Trophoblast cell (in vitro differentiated cells and primary cell): ENCODE results near the gene POTEF.
"Not testable (repeated sequence)": the region's sequence is repeated elsewhere in the genome, so short reads cannot be mapped to it uniquely, and the experiment has no call there.

Experiments
- DNase-seq, 2 donors: peaks; one replicate each; pipeline ENCODE4 v3.0.0-alpha.2; 2016
- H2AFZ ChIP-seq: 2 replicates; pipeline ENCODE4 v1.6.1; 2013; ENCODE audit warnings: low read length, moderate library complexity, mild to moderate bottlenecking; ENCODE audit not compliant: insufficient read depth, poor library complexity
- H2AK5ac ChIP-seq: 2 replicates; pipeline ENCODE4 v1.6.1; 2013; ENCODE audit warnings: mild to moderate bottlenecking, low read length
- H2BK120ac ChIP-seq: 2 replicates; pipeline ENCODE4 v1.6.1; 2013; ENCODE audit warnings: low read length, mild to moderate bottlenecking, moderate library complexity; ENCODE audit not compliant: insufficient read depth, poor library complexity
- H2BK12ac ChIP-seq: 2 replicates; pipeline ENCODE4 v1.6.1; 2013; ENCODE audit warnings: mild to moderate bottlenecking, low read length, moderate library complexity
- H2BK5ac ChIP-seq: 2 replicates; pipeline ENCODE4 v1.6.1; 2013; ENCODE audit warnings: low read length, low read depth, moderate library complexity, mild to moderate bottlenecking; ENCODE audit not compliant: poor library complexity
- H3K14ac ChIP-seq: 2 replicates; pipeline ENCODE4 v1.6.1; 2013; ENCODE audit warnings: mild to moderate bottlenecking, low read length
- H3K18ac ChIP-seq: 2 replicates; pipeline ENCODE4 v1.6.1; 2013; ENCODE audit warnings: mild to moderate bottlenecking, low read length
- H3K23ac ChIP-seq: 2 replicates; pipeline ENCODE4 v1.6.1; 2013; ENCODE audit warnings: low read length
- H3K27ac ChIP-seq: 2 replicates; pipeline ENCODE4 v1.5.1; 2013; ENCODE audit warnings: low read depth, mild to moderate bottlenecking, inconsistent platforms, low read length, moderate library complexity
- H3K27me3 ChIP-seq: 2 replicates; pipeline ENCODE4 v1.6.1; 2013; ENCODE audit warnings: inconsistent platforms, mild to moderate bottlenecking, low read length, moderate library complexity; ENCODE audit not compliant: insufficient read depth
- H3K36me3 ChIP-seq, 2 experiments: 1 replicate in 1 of 2; 2 replicates in 1 of 2; pipeline ENCODE4 v1.6.1; 2013; ENCODE audit warnings: low read length in 2 of 2, mild to moderate bottlenecking in 2 of 2, moderate library complexity in 1 of 2; ENCODE audit not compliant: insufficient read depth in 2 of 2, control insufficient read depth in 1 of 2
- H3K4ac ChIP-seq: 2 replicates; pipeline ENCODE4 v1.6.1; 2013; ENCODE audit warnings: low read depth, mild to moderate bottlenecking, low read length, moderate library complexity
- H3K4me1 ChIP-seq, 2 experiments: 1 replicate in 1 of 2; 2 replicates in 1 of 2; pipeline ENCODE4 v1.6.1; 2013; ENCODE audit warnings: low read length in 2 of 2, mild to moderate bottlenecking in 2 of 2, moderate library complexity in 1 of 2; ENCODE audit not compliant: insufficient read depth in 2 of 2, control insufficient read depth in 1 of 2
- H3K4me2 ChIP-seq: 2 replicates; pipeline ENCODE4 v1.6.1; 2013; ENCODE audit warnings: inconsistent platforms, mild to moderate bottlenecking, low read length, moderate library complexity
- H3K4me3 ChIP-seq: 2 replicates; pipeline ENCODE4 v1.5.1; 2013; ENCODE audit warnings: mild to moderate bottlenecking, low read depth, low read length, inconsistent platforms
- H3K79me1 ChIP-seq: one replicate; pipeline ENCODE4 v1.6.1; 2013; ENCODE audit warnings: low read length
- H3K79me2 ChIP-seq: 2 replicates; pipeline ENCODE4 v1.6.1; 2013; ENCODE audit warnings: low read length, mild to moderate bottlenecking; ENCODE audit not compliant: control insufficient read depth, insufficient read depth, poor library complexity
- H3K9ac ChIP-seq: 2 replicates; pipeline ENCODE4 v1.6.1; 2013; ENCODE audit warnings: mild to moderate bottlenecking, low read length
- H3K9me3 ChIP-seq: 2 replicates; pipeline ENCODE4 v1.6.1; 2013; ENCODE audit warnings: low read depth, mild to moderate bottlenecking, control low read depth, inconsistent platforms, low read length; ENCODE audit not compliant: insufficient read depth
- H4K12ac ChIP-seq: 2 replicates; pipeline ENCODE4 v1.6.1; 2013; ENCODE audit warnings: low read depth, mild to moderate bottlenecking, low read length, moderate library complexity
- H4K8ac ChIP-seq: 2 replicates; pipeline ENCODE4 v1.6.1; 2013; ENCODE audit warnings: low read depth, mild to moderate bottlenecking, low read length, moderate library complexity
- H4K91ac ChIP-seq: one replicate; pipeline ENCODE4 v1.6.1; 2013; ENCODE audit warnings: low read depth, mild to moderate bottlenecking, low read length, moderate library complexity
- WGBS: extraction: QIAGEN DNeasy Blood & Tissue Kit; methylation state at CpG from one replicate; pipeline ENCODE4 v1.1.7; 2013; ENCODE audit warnings: missing lambda C conversion rate; ENCODE audit not compliant: insufficient read length, insufficient coverage; ENCODE audit errors: extremely low coverage; 5-methylcytosine and 5-hydroxymethylcytosine counted together

POTEF gene

DNA sequence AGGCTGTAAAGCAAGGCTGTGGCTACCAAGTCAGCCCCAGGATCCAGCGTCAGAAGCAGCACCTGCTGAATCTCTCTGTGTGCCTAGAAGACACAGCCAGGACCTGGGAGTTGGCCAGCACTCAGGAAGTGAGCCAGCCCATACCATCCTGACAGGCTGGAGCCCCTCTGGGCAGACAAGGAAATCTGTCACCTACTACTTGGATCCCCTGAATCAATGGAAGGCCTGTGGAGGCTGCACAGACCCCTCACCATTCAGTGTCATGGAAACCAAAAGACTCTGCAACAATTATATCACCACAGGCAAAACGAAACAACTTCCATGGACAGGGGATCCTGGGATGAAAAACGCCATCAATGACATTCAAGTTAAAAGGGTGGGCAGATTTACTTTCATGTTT lies 37.6 kb upstream of the POTEF start:
- H2BK5ac ChIP-seq, H2BK12ac ChIP-seq, H3K4ac ChIP-seq, H3K9ac ChIP-seq, H3K79me1 ChIP-seq, H2BK120ac ChIP-seq, H3K14ac ChIP-seq, H3K4me3 ChIP-seq, DNase-seq, H3K23ac ChIP-seq, H3K4me2 ChIP-seq, H3K18ac ChIP-seq, H4K91ac ChIP-seq, H3K27ac ChIP-seq, H2AFZ ChIP-seq, H3K9me3 ChIP-seq, H3K79me2 ChIP-seq, H3K4me1 ChIP-seq, H4K12ac ChIP-seq, H2AK5ac ChIP-seq, H3K27me3 ChIP-seq, H4K8ac ChIP-seq: not testable (repeated sequence)
- WGBS: no CpG with 5 or more reads among the region's 3 CpGs
- peaks cover 55 to 69% of the 10 kb centered on the region in 2 experiments for H3K36me3 ChIP-seq

DNA sequence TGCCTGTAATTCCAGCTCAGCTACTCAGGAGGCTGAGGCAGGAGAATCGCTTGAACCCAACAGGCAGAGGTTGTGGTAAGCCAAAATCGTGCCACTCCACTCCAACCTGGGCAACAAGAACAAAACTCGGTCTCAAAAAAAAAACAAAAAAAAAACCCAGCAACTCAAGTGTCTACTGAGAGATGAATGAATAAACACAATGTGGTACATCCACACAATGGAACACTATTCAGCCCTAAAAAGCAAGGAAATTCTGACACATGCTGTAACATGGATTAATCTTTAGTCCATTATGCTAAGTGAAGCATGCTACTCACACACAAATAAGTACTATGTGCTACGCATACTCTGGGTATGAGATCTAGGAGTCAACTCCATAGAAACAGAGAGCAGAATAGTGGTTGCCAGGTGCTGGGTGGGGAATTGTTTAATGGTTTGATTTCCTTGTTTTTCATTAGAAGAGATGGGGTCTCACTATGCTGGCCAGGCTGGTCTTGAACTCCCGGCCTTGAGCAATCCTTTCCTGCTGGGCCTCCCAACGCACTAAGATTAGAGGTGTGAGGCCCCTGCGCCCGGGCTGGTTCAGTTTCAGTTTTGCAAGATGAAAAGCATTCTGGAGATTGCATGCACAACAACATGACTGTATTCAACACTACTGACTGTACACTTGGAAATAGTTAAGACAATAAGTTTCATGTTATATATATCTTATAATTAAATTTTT lies 36.4 kb upstream of the POTEF start:
- H4K8ac ChIP-seq: no peak overlapping the region
- WGBS: no CpG with 5 or more reads among the region's 8 CpGs

DNA sequence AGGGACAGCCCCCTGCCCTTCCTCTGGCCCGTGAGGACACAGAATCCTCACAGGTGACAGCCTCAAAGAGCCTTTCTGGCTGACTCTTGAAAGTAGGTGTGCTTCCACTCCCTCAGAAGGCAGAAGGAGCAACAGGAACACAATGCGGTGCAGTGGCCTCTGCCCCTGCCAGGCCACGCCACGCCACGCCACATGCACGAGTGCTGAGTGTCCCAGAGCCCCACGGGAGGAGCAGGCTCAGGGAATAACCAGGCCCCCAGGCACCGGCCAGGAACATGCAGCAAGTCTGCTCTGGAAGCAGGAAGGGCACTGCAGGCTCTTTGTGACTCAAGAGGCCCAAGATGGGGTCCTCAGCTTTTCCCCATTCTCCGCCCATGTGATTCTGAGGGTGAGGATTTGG lies 33.9 kb upstream of the POTEF start:
- Histone ChIP-seq H2BK120ac (no peak overlapping the region), H3K23ac (no peak overlapping the region), H3K27ac (no peak overlapping the region), H3K79me1 (no peaks in the 10 kb centered on the region), H3K4ac (no peak overlapping the region), H3K79me2 (no peaks in the 10 kb centered on the region), H3K9ac (no peak overlapping the region), H3K18ac (no peak overlapping the region), H3K36me3 (peaks cover 62 to 65% of the 10 kb centered on the region in 2 experiments), H3K27me3 (no peaks in the 10 kb centered on the region), H3K4me1 (no peaks in the 10 kb centered on the region), H3K9me3 (peaks cover 2% of the 10 kb centered on the region), H4K91ac (no peak overlapping the region), H2AK5ac (no peak overlapping the region), H3K14ac (no peak overlapping the region), H4K12ac (no peak overlapping the region), H4K8ac (no peak overlapping the region), H3K4me3 (no peak overlapping the region), H2AFZ (no peak overlapping the region), H2BK5ac (no peak overlapping the region), H2BK12ac (no peak overlapping the region), H3K4me2 (no peak overlapping the region)
- WGBS: no CpG with 5 or more reads among the region's 9 CpGs
- no peak for DNase-seq

More for the DNA sequence above, 36.4 kb upstream of the POTEF start:
- H4K12ac ChIP-seq: no peak overlapping the region
- H3K23ac ChIP-seq: no peak overlapping the region
- no peak overlapping the region for H3K27ac ChIP-seq
- no peak for DNase-seq
- H3K9ac ChIP-seq: no peak overlapping the region
- H3K36me3 ChIP-seq: peaks cover 52 to 64% of the 10 kb centered on the region in 2 experiments
- H3K27me3 ChIP-seq: no peaks in the 10 kb centered on the region
- no peak overlapping the region for H3K4me3 ChIP-seq
- no peak overlapping the region for H2AK5ac ChIP-seq
- H2BK120ac ChIP-seq: no peak overlapping the region
- H3K18ac ChIP-seq: no peak overlapping the region
- no peaks in the 10 kb centered on the region for H3K4me1 ChIP-seq
- H3K9me3 ChIP-seq: no peaks in the 10 kb centered on the region
- H3K79me2 ChIP-seq: no peaks in the 10 kb centered on the region
- no peak overlapping the region for H3K4ac ChIP-seq
- H3K4me2 ChIP-seq: no peak overlapping the region
- no peak overlapping the region for H2BK5ac ChIP-seq
- H3K14ac ChIP-seq: no peak overlapping the region
- no peak overlapping the region for H2BK12ac ChIP-seq
- no peak overlapping the region for H4K91ac ChIP-seq
- no peaks in the 10 kb centered on the region for H3K79me1 ChIP-seq
- H2AFZ ChIP-seq: no peak overlapping the region

DNA sequence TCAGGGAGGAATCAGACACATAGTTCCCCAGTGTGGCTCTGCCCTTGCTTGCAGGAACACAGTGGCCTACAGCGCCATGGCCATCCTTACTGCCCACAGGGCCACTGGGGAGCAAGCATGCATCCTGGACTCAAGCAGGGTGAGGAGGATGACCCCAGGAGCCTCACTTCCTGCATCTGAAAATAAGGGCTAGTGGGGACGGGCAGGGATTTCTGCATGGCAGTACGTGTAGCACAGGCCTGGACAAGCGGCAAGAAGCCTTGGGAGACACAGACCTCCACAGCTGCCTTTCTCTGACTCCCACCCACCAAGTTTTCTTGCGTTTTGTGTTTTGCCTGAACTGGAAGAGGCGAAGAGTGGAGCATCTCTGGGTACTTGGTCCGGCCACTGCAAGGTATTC lies 33.5 kb upstream of the POTEF start:
- not testable (repeated sequence) for H4K8ac ChIP-seq

More for the DNA sequence above, 33.5 kb upstream of the POTEF start:
- H2AFZ ChIP-seq, H3K79me1 ChIP-seq, H3K9ac ChIP-seq, H3K9me3 ChIP-seq, H3K27ac ChIP-seq, DNase-seq, H2AK5ac ChIP-seq, H3K23ac ChIP-seq, H3K18ac ChIP-seq, H2BK120ac ChIP-seq, H3K4me2 ChIP-seq, H4K91ac ChIP-seq, H2BK12ac ChIP-seq, H3K14ac ChIP-seq, H3K79me2 ChIP-seq, H3K4me1 ChIP-seq, H3K4me3 ChIP-seq, H3K27me3 ChIP-seq, H3K4ac ChIP-seq, H2BK5ac ChIP-seq, H4K12ac ChIP-seq: not testable (repeated sequence)
- no CpG with 5 or more reads among the region's 7 CpGs for WGBS
- peaks cover 61 to 63% of the 10 kb centered on the region in 2 experiments for H3K36me3 ChIP-seq
